T follicular helper cell (primary cell): ENCODE measurements around the gene DPPA5.
"Not testable (repeated sequence)": the region's sequence is repeated elsewhere in the genome, so short reads cannot be mapped to it uniquely, and the experiment has no call there.

Experiments used
- DNase-seq: peaks from one replicate; pipeline ENCODE4 v3.0.0-alpha.2; 2020; ENCODE audit warnings: low read depth

DPPA5 gene

GRCh38 chr6:73364121-73364520 is 10.0 kb upstream of the DPPA5 start:
- no peak for DNase-seq

- DNase-seq = no peak
Observed at GRCh38 chr6:73363537-73363875, 9.4 kb upstream of the DPPA5 start.

DNA sequence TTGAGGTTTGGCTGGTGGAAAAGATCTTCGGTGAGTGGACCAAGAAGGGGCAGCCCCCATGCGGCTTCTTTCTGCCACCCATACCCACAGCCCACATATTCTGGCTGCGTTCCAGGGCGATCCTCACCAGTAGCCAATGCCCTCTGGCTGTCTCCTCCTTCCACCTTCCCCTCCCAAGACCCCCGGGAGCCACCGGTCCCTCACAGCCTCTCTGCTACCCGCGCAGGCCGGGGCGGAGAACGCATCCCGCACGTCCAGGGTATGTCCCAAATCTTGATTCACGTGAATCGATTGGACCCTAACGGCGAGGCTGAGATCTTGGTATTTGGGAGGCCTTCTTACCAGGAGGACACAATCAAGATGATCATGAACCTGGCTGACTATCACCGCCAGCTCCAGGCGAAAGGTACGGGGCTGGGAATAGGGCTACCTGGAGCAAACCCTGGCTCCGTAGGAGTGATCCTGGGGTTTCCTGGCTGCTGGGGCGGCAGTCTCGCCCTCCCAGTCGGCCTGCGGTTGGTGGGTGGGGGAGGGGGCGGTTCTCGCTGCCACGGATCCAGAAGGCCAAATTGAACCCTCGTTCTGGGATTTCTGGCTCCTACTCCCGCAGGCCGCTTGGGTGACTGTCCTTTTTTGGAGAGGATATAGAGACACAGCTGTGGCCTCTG is 8.9 kb upstream of the DPPA5 start:
- DNase-seq = no peak

- DNase-seq = no peak
Observed at GRCh38 chr6:73362358-73362757, 8.3 kb upstream of the DPPA5 start, which contains the start of gene KHDC3L. Gene KHDC3L (plus strand): TSS chr6:73362658. CDS start chr6:73362730, 72 bp downstream.

GRCh38 chr6:73349311-73349710 is 4.8 kb downstream of the DPPA5 start:
- no peak for DNase-seq

GRCh38 chr6:73348550-73349204 is 5.4 kb downstream of the DPPA5 start:
- no peak for DNase-seq

GRCh38 chr6:73343164-73343563 is 10.9 kb downstream of the DPPA5 start:
- DNase-seq = no peak

GRCh38 chr6:73342174-73342573 is 11.9 kb downstream of the DPPA5 start:
- DNase-seq = no peak

- no peak for DNase-seq
Observed at GRCh38 chr6:73341335-73341734, 12.7 kb downstream of the DPPA5 start.

DNA sequence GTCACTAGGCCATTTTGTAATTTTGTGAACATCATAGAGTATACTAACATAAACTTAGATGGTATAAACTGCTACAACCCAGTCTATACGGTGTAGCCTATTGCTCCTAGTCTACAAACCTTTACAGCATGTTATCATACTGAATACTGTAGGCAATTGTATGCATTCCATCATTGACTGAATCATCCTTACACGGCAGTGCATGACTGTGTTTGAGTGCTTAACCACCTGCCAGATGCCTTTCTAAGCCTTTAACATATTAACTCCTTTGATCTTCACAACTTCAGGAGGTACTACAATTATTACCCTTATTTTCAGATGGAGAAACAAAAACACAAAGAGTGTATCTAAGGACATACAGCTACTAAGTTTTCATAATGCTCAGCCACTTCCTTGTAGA is 14.0 kb downstream of the DPPA5 start:
- DNase-seq = no peak

- DNase-seq = no peak
Observed at GRCh38 chr6:73339340-73339739, 14.7 kb downstream of the DPPA5 start.

- no peak for DNase-seq
Observed at GRCh38 chr6:73329201-73329600, 24.9 kb downstream of the DPPA5 start.

DNA sequence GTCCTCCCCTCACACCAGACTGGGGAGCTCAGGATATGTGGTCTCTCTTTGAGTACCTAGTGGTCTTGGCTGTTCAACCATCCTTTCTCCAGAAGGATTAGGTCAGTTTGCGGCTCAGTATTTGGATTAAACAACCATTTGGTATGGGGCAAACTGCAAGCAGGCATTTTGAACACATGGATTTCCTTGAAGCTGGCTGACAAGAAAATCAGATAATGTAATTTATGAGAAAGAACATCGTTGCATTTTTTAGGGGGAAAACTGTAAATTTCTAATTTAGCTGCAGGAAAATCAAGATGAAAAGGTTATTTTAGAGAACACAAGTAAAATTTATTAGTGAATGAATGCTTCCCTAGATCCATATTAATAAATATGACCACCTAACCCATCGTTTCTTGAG is 25.3 kb downstream of the DPPA5 start:
- DNase-seq = no peak

GRCh38 chr6:73325656-73326055 is 28.4 kb downstream of the DPPA5 start:
- DNase-seq = no peak

GRCh38 chr6:73323323-73323722 is 30.8 kb downstream of the DPPA5 start:
- no peak for DNase-seq

DNA sequence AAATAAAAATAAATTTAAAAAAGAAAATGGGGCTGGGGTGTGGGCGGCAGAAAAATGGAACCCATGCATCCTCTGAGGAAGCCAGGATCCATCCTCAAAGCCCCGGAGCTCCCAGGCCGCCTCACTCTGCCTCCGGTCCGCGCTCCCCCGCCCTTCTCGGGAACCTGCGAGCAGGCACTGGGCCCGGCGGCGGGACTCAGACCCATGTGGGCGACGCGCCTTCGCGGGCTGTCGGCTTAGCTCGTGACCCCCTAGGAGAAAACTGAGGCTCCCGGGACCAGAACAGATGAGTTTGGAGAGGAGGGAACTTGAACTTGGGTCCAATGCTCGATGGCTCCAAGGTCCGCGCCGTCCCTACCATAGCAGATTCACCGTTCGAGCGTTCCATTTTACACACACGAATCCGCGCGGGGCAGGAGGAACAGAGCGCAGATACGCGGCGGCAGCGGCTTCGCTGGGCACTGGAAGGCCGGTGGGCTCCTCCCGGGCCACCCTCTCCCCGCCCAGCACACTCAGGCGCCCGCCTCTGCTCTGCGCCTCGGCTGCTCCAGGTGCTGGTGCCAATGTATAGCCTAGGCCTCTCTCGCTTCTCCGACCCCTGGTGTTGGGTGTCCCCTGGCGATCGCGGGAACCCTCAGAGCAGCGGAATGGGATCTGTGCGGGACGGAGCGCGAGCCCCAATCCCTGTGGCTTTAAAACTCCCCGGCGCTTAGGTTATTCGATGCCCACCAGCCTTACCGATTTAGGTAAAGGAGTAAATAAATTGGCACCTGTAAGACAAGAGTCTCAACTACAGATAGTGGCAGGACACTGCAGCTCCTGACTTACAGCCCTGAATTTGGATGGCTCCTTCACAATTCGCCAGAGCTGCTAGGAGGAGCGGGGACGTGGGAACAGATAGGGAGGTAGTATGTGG is 39.2 kb downstream of the DPPA5 start:
- DNase-seq = no peak

- DNase-seq = not testable (repeated sequence)
Observed at GRCh38 chr6:73310503-73310845, 43.6 kb downstream of the DPPA5 start.

- no peak for DNase-seq
Observed at GRCh38 chr6:73309785-73310502, 44.1 kb downstream of the DPPA5 start.

- DNase-seq = no peak
Observed at GRCh38 chr6:73309535-73309784, 44.6 kb downstream of the DPPA5 start.

DNA sequence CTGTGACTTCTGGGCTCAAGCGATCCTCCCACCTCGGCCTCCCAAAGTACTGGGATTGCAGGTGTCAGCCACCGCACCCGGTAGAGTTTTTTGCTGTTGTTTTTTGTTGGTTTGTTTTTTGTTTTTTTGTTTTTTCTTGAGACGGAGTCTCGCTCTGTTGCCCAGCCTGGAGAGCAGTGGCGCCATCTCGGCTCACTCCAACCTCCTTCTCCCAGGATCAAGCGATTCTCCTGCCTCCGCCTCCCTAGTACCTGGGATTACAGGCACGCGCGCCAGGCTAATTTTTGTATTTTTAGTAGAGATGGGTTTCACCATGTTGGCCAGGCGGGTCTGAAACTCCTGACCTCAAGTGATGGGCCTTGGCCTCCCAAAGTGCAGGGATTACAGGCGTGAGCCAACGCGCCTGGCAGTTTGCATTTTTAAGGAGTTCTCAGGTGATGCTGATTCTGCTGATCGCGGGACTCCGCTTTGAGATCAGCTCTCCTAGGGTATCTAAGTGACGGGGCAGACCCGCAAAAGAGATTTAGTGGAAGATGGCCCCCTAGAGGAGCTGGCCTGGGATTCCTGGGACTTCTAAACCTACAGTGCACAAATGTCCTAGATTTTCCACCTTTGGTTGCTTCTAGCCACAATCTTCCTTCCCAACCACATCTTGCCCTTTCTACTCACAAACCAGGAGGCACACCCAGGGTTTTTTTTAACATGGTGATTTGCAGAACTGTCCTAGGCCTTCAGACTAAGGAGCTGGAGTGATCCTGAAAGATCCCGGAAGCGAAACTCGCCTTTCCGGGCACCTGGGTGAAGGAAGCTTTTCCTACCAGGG is 45.2 kb downstream of the DPPA5 start:
- DNase-seq = no peak

GRCh38 chr6:73303773-73304172 is 50.3 kb downstream of the DPPA5 start:
- not testable (repeated sequence) for DNase-seq
